SK-N-DZ (cell line): ENCODE data around the gene SRPK2.

Experiments
- DNase-seq: peaks from one replicate; pipeline ENCODE4 v3.0.0-alpha.2; 2015; ENCODE audit warnings: low spot score

SRPK2 gene

GRCh38 chr7:105224884-105225651 lies 163.7 kb downstream of the SRPK2 start:
- no peak for DNase-seq

- DNase-seq, result no peak
Measured at GRCh38 chr7:105222953-105223352, 165.8 kb downstream of the SRPK2 start.

GRCh38 chr7:105219771-105220160 lies 169.0 kb downstream of the SRPK2 start:
- no peak for DNase-seq

- no peak for DNase-seq
Measured at GRCh38 chr7:105218939-105219770, 169.6 kb downstream of the SRPK2 start.

DNA sequence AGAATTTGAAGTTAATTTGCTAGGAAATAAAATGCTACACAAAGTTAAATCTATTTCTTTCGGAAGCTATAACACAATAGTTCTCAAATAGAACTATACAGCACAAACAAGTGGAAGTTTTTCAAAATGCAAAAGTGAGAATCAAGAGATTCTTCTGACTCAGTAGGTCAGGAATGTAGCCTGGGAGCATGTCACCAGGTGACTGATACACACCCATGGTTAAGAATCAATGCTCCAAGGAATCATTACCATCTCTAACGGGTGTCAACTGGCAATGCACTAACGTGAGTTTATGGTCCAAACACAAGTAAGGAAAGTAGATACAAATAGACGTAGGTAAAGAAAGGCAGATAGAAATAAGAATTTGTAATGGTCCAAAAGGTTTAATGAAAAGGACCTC lies 170.5 kb downstream of the SRPK2 start:
- DNase-seq, result no peak

- DNase-seq, result no peak
Measured at GRCh38 chr7:105216786-105217185, 171.9 kb downstream of the SRPK2 start.

- no peak for DNase-seq
Measured at GRCh38 chr7:105215821-105216220, 172.9 kb downstream of the SRPK2 start.

DNA sequence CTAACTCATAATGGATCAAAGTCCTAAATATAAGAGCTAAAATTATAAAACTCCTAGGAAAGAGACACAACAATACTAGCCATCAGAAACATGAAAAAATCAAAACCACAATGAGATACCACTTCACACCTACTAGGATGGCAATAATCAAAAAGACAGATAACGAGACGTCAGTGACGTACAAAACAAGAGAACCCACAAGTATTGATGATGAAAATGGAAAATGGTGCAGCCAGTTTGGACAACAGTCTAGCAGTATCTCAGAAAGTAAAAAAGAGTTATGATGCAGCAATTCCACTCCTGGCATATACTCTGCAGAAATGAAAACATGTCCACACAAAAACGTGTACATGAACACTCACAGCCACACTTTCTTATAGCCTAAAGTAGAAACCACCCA lies 173.5 kb downstream of the SRPK2 start:
- no peak for DNase-seq

- no peak for DNase-seq
Measured at GRCh38 chr7:105213611-105214010, 175.1 kb downstream of the SRPK2 start.

GRCh38 chr7:105212212-105212611 lies 176.5 kb downstream of the SRPK2 start:
- no peak for DNase-seq

- DNase-seq, result no peak
Measured at GRCh38 chr7:105210721-105211205, 178.0 kb downstream of the SRPK2 start.

GRCh38 chr7:105209870-105210269 lies 178.9 kb downstream of the SRPK2 start:
- DNase-seq, result peak; percentile 4

DNA sequence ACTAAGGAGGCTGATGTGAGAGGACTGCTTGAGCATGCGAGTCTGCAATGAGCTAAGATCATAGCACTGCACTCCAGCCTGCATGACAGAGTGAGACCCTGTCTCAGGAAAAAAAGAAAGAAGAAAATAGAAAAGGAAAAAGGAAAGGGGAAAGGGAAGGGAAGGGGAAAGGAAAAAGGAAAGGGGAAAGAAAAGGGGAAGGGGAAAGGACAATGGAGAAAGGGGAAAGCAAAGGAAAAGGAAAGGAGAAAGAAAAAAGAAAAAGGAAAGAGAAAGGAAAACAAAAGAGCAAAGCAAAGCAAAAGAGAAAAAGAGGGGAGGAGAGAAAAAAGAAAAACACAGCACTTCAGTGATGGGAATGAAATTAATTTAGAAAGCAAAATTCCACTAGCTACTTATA lies 179.3 kb downstream of the SRPK2 start:
- DNase-seq, result no peak

- DNase-seq, result no peak
Measured at GRCh38 chr7:105206985-105207384, 181.7 kb downstream of the SRPK2 start.

GRCh38 chr7:105205592-105206237 lies 183.0 kb downstream of the SRPK2 start:
- DNase-seq, result no peak

- no peak for DNase-seq
Measured at GRCh38 chr7:105204953-105205352, 183.8 kb downstream of the SRPK2 start.

DNA sequence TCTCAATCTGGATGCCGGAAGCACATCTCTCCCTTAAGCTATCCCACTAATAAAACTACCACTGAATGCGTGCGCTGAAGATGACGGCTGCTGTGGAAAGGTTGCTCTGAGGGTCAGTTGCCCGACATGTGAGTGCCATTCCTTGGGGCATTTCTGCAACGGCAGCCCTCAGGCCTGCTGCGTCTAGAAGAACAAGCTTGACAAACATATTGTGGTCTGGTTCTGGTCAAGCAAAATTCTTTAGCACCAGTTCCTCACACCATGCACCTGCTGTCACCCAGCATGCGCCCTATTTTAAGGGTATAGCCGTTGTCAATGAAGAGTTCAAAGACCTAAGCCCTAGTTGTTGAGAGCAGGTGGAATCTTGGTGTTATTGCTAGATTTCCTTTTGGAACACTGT lies 184.2 kb downstream of the SRPK2 start:
- no peak for DNase-seq

- no peak for DNase-seq
Measured at GRCh38 chr7:105202616-105203015, 186.1 kb downstream of the SRPK2 start.

DNA sequence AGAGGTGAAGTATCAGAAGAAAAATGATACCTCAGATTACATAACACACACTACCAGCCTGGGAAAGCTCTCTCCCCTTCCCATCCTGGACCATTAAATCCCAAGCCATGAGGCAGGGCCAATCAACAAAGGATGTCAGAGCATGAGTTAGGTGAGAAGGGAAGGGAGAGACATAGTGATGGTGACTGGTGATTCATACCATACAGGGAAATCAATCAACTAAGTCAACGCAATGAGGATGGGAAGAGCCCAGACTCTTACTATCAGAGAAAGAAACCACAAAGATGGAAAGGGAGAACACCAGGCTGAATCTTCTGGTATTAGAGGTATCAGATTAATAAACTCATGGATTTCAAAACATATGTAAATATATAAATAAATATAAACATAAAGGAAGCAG lies 189.3 kb downstream of the SRPK2 start:
- no peak for DNase-seq

GRCh38 chr7:105198223-105198622 lies 190.5 kb downstream of the SRPK2 start:
- DNase-seq, result no peak

DNA sequence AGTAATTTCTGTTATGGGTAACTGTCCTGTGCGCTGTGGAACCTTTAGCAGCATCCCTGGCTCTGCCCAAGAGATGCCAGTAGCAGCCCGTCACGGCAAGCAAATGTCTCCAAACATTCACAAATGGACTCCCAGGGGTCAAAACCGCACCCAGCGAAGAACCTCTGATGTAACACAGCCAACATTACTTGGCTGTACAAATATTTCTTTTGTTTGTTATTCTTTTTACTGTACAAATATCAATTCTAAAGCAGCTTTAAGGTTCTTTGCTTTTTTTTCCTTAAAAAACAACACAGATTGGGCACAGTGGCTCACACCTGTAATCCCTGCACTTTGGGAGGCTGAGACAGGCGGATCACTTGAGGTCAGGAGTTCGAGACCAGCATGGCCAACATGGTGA lies 192.2 kb downstream of the SRPK2 start:
- DNase-seq, result no peak

GRCh38 chr7:105195891-105196290 lies 192.8 kb downstream of the SRPK2 start:
- DNase-seq, result no peak
